GM10266 (cell line): ENCODE results near the gene EIF4E2.

Experiments used
- DNase-seq: peaks from one replicate; pipeline ENCODE4 v3.0.0; 2012; ENCODE audit errors: extremely low spot score
- TF ChIP-seq, protein P1 (sequence below): IDR thresholded peaks from 2 replicates; pipeline ENCODE4 v1.5.1; 2012; ENCODE audit warnings: mild to moderate bottlenecking, low read depth; ENCODE audit not compliant: control insufficient read depth, insufficient read depth; ENCODE audit errors: missing control alignments

Gene EIF4E2

DNA sequence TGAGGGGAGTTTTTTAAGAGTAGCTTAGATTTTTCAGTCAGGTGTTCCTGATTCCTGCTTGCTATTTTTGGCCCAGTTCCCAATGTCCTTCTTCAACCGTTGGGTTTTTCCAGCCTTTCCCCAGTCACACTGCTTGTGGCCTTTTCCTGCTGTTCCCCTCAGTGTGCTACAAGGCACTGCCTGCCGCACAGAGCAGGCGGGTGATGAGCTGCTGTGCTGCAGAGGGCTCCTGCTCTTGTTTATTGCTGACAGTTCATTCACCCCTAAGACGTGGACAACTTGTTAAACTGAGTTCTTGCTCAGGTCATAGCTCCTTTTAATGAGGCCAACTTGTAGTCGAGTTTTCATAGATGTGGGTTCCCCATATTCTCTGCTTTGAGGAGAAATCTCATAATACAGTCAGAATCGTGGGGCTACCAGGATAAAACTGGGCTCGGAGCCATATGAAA, 20.6 kb downstream of the EIF4E2 start:
- TF ChIP-seq, protein P1, sequence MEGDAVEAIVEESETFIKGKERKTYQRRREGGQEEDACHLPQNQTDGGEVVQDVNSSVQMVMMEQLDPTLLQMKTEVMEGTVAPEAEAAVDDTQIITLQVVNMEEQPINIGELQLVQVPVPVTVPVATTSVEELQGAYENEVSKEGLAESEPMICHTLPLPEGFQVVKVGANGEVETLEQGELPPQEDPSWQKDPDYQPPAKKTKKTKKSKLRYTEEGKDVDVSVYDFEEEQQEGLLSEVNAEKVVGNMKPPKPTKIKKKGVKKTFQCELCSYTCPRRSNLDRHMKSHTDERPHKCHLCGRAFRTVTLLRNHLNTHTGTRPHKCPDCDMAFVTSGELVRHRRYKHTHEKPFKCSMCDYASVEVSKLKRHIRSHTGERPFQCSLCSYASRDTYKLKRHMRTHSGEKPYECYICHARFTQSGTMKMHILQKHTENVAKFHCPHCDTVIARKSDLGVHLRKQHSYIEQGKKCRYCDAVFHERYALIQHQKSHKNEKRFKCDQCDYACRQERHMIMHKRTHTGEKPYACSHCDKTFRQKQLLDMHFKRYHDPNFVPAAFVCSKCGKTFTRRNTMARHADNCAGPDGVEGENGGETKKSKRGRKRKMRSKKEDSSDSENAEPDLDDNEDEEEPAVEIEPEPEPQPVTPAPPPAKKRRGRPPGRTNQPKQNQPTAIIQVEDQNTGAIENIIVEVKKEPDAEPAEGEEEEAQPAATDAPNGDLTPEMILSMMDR: no peak
- no peak for DNase-seq

- DNase-seq: no peak
- TF ChIP-seq, protein P1: no peak
These were observed 22.6 kb downstream of the EIF4E2 start for GRCh38 chr2:232573042-232573441.

DNA sequence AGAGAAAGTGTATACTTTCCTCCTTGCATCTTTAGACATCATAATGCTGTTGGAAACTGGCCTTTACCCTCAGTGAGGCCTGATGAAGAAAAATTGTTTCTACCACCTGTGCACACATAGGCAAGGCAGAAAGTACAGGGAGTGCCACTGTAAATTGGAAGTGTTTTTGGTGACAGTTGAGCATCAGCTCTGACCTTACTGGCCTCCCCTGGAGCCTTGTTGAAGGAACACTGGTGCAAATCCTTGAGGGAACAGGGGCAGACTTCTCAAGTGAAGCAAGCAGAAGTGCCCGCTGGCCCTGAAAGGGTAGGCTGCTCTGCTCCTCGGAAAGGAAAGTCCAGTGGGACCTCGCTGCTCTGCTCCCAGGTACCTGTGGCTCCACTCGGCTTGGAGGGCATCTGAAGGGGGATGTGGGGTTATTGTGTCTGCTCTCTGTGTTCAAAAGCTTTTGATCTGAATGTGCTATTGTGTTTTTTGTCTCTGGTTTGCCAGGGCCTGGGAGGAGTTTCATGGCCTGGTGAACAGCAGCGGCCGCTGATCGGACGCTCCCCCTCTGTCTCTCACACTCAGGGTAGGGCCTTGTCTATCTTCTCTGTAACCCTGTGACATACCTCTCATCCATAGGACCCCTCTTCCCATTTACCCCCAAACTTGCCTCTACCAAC, 23.4 kb downstream of the EIF4E2 start:
- TF ChIP-seq, protein P1: no peak
- DNase-seq: no peak

DNA sequence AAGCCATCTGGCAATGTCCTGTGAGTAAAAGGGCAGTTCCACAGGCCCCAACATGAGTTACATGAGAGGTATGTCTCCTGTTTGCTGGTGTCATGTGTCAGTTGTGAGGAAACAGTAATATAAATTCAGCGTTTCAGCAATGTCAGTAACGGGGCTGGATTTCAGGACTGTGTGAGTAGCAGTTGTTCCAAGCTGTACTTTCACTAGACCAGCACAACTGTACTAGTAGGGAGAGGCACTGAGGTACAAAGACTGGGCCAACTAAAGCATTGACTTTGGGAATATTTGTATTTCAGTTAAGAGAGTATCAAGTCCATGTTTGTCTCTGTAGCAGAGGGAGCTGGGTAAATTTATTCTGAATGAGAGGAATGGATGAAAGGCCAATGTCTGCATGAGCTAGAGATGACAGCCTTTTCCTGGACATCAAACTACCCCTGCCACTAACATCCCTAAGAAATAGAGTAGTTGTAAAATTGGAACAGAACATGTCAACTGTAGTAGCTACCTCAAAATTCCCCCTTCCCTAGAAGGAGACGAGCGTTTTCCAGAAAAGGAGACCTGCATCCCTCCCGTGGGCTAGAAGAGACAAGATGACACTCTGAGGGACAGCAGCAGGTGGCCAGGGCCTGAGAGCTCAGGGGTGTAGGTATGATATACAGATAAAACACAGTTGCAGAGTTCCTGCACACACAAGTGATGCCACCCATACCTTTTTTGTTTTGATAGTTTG, 24.4 kb downstream of the EIF4E2 start:
- no peak for DNase-seq
- TF ChIP-seq, protein P1: no peak

DNA sequence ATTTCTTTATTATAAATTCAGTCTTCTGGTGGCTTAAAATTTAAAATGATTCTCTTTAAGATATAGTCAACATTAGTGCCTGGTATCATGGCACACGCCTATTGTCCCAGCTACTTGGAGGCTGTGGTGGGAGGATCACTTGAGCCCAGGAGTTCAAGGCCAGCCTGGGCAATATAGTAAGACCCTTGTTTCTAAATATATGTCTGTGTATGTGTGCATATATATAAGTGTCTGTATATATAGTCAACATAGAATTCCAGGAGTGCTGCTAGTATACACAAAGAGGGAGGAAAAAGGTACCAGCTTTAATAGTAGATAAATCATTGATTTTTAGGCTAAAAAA, 24.9 kb downstream of the EIF4E2 start:
- TF ChIP-seq, protein P1: no peak
- no peak for DNase-seq

GRCh38 chr2:232576995-232577394, 26.5 kb downstream of the EIF4E2 start:
- TF ChIP-seq, protein P1: no peak
- DNase-seq: no peak

DNA sequence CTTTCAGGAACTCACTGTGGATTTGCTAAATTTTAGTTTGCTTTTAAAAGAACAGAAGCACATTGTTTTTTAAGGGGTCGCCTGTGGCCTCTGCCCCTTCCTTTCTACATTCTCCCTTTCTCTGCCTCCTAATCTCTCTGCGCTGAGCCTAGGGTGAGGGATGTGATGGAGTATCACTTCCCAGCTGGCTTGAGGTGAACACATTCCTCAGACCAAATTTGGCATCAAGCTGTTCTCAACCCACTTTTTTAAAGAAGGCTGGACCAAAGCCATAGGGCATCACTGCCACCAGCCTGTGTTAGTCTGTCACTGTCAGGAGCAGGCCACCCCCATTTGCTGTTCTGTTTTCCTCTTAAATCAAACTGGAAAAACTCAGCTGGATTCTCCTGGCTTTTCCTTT, 27.4 kb downstream of the EIF4E2 start:
- no peak for DNase-seq
- TF ChIP-seq, protein P1: no peak
